ENCODE measurements around the gene PSTPIP2.

- TF ChIP-seq POLR2AphosphoS5 (IDR thresholded peaks at IDR 0.05) (no peak), POLR2A (IDR thresholded peaks at IDR 0.05) (no peak)
Observed at GRCh38 chr18:45991788-45992187, 80.3 kb downstream of the PSTPIP2 start.

Data from spleen (tissue), 3 donors.